Parathyroid adenoma (tissue), 2 donors: Measurements from ENCODE around the gene MCOLN2.

Source experiments
- H2AFZ ChIP-seq: fragments of 300-600 bp; sonication (generic); one replicate; pipeline ENCODE4 v1.7.0; 2017; ENCODE audit warnings: antibody characterized with exemption, mild to moderate bottlenecking
- H3K27ac ChIP-seq: fragments of 300-600 bp; sonication (generic); one replicate; pipeline ENCODE4 v1.7.0; 2017
- H3K27me3 ChIP-seq: fragments of 300-600 bp; sonication (generic); one replicate; pipeline ENCODE4 v1.7.0; 2017; ENCODE audit warnings: low read length; ENCODE audit not compliant: control insufficient read depth, insufficient read depth
- H3K36me3 ChIP-seq: fragments of 300-600 bp; sonication (generic); one replicate; pipeline ENCODE4 v1.7.0; 2017; ENCODE audit warnings: low read length; ENCODE audit not compliant: control insufficient read depth, insufficient read depth
- H3K4me1 ChIP-seq: fragments of 300-600 bp; sonication (generic); one replicate; pipeline ENCODE4 v1.7.0; 2017; ENCODE audit warnings: control low read depth
- H3K4me2 ChIP-seq: fragments of 300-600 bp; sonication (generic); one replicate; pipeline ENCODE4 v1.7.0; 2017; ENCODE audit warnings: low read length
- H3K4me3 ChIP-seq: fragments of 300-600 bp; sonication (generic); one replicate; pipeline ENCODE4 v1.7.0; 2017; ENCODE audit warnings: low read depth, low read length
- H3K79me2 ChIP-seq: fragments of 300-600 bp; sonication (generic); one replicate; pipeline ENCODE4 v1.7.0; 2017; ENCODE audit warnings: control low read depth
- H3K9ac ChIP-seq: fragments of 300-600 bp; sonication (generic); one replicate; pipeline ENCODE4 v1.7.0; 2017; ENCODE audit warnings: mild to moderate bottlenecking
- H3K9me3 ChIP-seq: fragments of 300-600 bp; sonication (generic); one replicate; pipeline ENCODE4 v1.7.0; 2017; ENCODE audit warnings: low read length; ENCODE audit not compliant: control insufficient read depth
- TF ChIP-seq, protein P1 (sequence below): fragments of 300-600 bp; sonication (generic); IDR thresholded peaks from one replicate; pipeline ENCODE4 v1.7.0; 2017; ENCODE audit warnings: antibody characterized with exemption, mild to moderate bottlenecking
- donor health status: primary hyperparathyroidism.

MCOLN2 gene

DNA sequence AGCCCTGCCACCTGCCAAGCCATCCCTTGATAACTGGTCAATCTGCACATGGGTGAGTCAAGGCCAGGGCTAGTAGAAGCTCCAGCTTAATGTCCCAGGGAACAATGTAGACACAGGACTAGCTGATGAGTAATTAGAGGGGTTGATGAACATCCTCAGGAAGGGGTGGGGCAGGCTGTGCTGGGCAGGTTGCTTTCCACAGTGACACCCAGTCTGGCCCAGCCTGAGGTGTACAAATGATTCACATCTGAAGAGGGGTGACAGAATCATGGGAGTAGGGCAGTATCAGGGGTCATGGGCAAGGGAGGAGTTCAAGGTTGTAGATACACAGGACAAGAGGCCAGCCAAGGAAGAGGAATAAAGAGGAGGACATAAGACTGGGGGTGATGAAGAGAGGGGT, 108.2 kb downstream of the MCOLN2 start:
- Histone ChIP-seq H3K4me2 (no peak overlapping the region), H3K4me1 (no peaks in the 10 kb centered on the region), H3K27me3 (peaks cover 7% of the 10 kb centered on the region)

DNA sequence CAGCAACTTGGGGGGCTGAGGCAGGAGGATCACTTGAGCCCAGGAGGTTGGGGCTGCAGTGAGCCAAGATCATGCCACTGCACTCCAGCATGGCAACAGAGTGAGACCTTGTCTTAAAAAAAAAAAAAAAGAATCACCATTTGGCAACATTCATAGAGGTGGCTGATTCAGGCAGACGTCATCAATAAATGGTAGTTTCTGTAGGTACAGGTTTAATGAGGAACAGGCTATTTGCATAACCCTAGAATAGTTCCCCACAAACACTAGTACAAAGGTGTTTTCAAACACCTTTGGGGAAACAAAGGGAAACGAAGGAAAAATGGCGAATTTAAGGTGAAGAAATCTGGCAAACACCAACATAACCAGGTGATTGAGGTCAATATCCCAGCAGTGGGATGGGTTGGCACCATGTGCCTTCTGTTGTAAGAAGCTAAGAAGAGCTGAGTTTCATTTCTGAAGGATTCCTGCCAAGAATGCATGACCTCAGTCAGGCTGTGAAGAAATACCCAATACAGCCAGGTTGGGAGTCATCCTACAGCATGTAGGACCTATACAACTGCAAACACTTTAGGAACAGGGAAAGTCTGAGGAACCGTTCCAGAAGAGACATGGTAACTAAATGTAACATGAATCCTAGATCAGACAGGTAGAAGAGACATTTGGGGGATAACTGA, 109.5 kb downstream of the MCOLN2 start:
- H3K27me3 ChIP-seq = no peaks in the 10 kb centered on the region
- no peak overlapping the region for H3K27ac ChIP-seq
- H3K4me1 ChIP-seq = no peaks in the 10 kb centered on the region
- H3K9me3 ChIP-seq = no peaks in the 10 kb centered on the region
- no peak overlapping the region for H3K4me3 ChIP-seq
- H3K36me3 ChIP-seq = no peaks in the 10 kb centered on the region
- no peak overlapping the region for H3K4me2 ChIP-seq
- H2AFZ ChIP-seq = no peak overlapping the region
- no peaks in the 10 kb centered on the region for H3K79me2 ChIP-seq
- no peak overlapping the region for H3K9ac ChIP-seq
- TF ChIP-seq, protein P1, sequence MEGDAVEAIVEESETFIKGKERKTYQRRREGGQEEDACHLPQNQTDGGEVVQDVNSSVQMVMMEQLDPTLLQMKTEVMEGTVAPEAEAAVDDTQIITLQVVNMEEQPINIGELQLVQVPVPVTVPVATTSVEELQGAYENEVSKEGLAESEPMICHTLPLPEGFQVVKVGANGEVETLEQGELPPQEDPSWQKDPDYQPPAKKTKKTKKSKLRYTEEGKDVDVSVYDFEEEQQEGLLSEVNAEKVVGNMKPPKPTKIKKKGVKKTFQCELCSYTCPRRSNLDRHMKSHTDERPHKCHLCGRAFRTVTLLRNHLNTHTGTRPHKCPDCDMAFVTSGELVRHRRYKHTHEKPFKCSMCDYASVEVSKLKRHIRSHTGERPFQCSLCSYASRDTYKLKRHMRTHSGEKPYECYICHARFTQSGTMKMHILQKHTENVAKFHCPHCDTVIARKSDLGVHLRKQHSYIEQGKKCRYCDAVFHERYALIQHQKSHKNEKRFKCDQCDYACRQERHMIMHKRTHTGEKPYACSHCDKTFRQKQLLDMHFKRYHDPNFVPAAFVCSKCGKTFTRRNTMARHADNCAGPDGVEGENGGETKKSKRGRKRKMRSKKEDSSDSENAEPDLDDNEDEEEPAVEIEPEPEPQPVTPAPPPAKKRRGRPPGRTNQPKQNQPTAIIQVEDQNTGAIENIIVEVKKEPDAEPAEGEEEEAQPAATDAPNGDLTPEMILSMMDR = no peak

More for the DNA sequence above, 108.2 kb downstream of the MCOLN2 start:
- H3K79me2 ChIP-seq = no peaks in the 10 kb centered on the region
- H3K4me3 ChIP-seq = no peak overlapping the region
- no peak overlapping the region for H2AFZ ChIP-seq
- TF ChIP-seq, protein P1 = no peak
- H3K27ac ChIP-seq = no peak overlapping the region
- H3K9ac ChIP-seq = no peak overlapping the region
- no peaks in the 10 kb centered on the region for H3K36me3 ChIP-seq
- no peaks in the 10 kb centered on the region for H3K9me3 ChIP-seq

DNA sequence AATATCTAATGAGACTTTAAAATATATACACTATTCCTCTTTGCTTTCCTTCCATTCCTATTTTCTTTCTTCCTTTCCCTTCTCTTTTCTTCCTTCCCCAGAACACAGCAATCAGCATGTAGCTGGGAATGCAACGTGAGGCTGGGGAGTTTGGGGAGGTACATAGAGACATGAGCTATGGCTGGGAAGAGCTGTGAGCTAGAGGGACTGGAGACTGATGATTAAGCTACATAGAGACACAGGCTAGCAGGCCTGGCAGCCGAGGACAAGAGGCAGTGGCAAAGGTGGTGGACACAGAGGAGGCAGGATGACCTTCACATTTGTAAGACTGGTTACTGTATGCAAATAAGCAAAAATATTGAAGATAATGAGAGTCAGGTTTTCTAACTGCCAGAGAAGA, 111.4 kb downstream of the MCOLN2 start:
- no peak overlapping the region for H2AFZ ChIP-seq
- H3K27me3 ChIP-seq = no peaks in the 10 kb centered on the region
- H3K4me1 ChIP-seq = no peaks in the 10 kb centered on the region
- no peak overlapping the region for H3K9ac ChIP-seq
- H3K9me3 ChIP-seq = no peaks in the 10 kb centered on the region
- H3K4me2 ChIP-seq = no peak overlapping the region
- H3K27ac ChIP-seq = no peak overlapping the region
- TF ChIP-seq, protein P1 = no peak
- no peaks in the 10 kb centered on the region for H3K36me3 ChIP-seq
- no peak overlapping the region for H3K4me3 ChIP-seq
- H3K79me2 ChIP-seq = no peaks in the 10 kb centered on the region

DNA sequence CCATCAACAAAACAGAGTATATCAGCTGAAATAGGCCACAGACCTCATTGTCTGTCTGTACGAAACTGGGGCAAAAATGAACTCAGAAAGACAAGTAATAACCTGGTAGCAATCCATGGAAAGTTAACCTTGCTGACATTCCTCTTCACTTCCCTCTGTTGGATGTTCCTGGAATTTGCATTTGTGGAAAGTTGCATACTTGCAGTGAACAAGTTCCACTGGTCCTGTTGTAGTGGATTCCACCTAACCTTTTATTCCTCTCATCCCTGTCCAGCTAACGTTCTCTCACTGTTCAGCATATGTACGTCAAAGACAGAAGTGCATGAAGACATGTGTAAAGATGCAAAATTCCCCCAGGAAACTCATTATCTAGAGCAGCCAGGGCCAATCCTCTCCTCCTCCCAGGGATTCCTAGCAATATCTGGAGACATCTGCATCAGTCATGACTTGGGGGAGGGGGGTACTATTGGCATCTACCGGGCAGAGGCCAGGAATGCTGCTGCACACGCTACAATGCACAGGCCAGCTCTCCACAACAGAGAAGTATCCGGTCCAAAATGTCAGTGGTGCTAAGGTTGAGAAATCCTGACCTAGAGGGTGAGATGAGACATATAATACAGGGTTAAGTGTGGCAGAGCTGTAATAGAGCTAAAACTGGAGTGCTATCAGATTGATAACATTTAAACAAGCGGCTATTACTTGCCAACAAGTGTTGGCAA, 112.1 kb downstream of the MCOLN2 start:
- H3K27ac ChIP-seq = no peak overlapping the region
- TF ChIP-seq, protein P1 = no peak
- no peak overlapping the region for H3K9ac ChIP-seq
- H2AFZ ChIP-seq = no peak overlapping the region
- no peak overlapping the region for H3K4me3 ChIP-seq
- no peaks in the 10 kb centered on the region for H3K36me3 ChIP-seq
- H3K4me1 ChIP-seq = no peaks in the 10 kb centered on the region
- H3K79me2 ChIP-seq = no peaks in the 10 kb centered on the region
- H3K27me3 ChIP-seq = no peaks in the 10 kb centered on the region
- no peaks in the 10 kb centered on the region for H3K9me3 ChIP-seq
- H3K4me2 ChIP-seq = no peak overlapping the region

DNA sequence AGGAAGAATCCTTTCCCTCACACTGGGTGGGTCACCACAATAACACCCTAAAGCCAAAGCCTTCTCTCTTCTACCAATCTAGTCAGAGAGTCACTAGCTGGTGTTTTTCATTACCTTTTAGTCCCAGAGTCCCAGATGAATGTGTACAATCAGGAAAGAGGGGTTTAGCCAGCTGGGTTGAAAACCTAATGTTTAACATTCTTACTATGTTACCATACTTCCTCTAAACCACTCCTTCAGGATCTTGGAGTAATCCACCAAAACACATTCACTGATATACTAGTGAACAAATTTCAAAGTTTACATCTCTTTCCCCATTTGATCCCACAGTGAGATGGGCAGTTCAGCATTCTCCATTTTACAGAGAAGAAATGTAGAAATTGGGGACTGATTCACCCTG, 113.6 kb downstream of the MCOLN2 start:
- H3K36me3 ChIP-seq = no peaks in the 10 kb centered on the region
- H3K4me2 ChIP-seq = no peak overlapping the region
- TF ChIP-seq, protein P1 = no peak
- H3K9me3 ChIP-seq = no peaks in the 10 kb centered on the region
- H3K79me2 ChIP-seq = no peaks in the 10 kb centered on the region
- no peak overlapping the region for H3K27ac ChIP-seq
- H3K4me3 ChIP-seq = no peak overlapping the region
- H2AFZ ChIP-seq = no peak overlapping the region
- H3K9ac ChIP-seq = no peak overlapping the region
- no peaks in the 10 kb centered on the region for H3K27me3 ChIP-seq
- H3K4me1 ChIP-seq = no peaks in the 10 kb centered on the region
